ENCODE measurements around the gene NSUN6.

Gene NSUN6

DNA sequence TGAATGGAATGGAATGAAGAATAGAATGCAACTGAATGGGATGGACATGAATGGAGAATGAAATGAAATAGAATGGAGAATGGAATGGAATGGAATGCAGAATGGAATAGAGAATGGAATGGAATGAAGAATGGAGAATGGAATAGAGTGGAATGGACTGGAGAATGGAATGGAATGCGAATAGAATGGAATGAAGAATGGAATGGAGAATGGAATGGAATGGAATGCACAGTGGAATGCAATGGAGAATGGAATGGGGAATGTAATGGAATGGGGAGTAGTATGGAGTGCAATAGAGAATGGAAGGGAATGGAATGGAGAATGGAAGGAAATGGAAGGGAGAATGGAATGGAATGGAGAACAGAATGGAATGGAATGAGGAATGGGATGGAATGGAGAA is 93.4 kb downstream of the NSUN6 start:
- no peak for DNase-seq

DNA sequence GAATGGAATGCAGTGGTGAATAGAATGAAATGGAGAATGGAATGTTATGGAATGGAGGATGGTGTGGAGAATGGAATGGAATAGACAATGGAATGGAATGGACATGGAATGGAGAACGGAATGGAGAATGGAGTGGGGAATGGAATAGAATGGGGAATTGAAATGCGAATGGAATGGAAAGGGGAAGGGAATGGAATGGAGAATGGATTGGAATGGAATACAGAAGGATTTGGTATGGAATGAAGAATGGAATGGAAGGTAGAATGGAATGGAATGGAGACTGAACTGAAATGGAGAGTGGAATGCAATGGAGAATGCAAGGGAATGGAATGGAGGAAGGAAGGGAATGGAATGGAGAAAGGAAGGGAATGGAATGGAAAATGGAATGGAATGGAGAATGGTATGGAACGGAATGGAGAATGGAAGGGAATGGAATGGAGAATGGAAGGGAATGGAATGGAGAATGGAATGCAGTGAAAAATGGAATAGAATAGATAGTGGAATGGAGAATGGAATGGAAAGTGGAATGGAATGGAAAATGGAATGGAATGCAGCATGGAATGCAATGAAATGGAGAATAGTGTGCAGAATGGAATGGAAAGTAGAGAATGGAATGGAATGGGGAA is 94.8 kb downstream of the NSUN6 start:
- no peak for DNase-seq

DNA sequence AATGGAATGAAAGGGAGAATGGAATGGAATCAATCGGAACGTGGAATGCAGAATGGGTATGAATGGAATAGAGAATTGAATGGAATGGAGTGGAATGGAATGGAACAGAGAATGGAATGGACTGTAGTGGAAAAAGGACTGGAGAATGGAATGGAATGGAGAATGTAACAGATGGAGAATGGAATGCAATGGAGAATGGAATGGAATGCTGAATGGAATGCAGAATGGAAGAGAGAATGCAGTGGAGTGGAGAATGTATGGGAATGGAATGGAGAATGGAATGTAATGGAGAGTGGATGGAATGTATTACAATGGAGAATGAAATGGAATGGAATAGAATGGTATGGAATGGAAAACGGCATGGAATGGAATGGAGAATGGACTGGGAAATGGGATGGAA is 96.9 kb downstream of the NSUN6 start:
- no peak for DNase-seq

DNA sequence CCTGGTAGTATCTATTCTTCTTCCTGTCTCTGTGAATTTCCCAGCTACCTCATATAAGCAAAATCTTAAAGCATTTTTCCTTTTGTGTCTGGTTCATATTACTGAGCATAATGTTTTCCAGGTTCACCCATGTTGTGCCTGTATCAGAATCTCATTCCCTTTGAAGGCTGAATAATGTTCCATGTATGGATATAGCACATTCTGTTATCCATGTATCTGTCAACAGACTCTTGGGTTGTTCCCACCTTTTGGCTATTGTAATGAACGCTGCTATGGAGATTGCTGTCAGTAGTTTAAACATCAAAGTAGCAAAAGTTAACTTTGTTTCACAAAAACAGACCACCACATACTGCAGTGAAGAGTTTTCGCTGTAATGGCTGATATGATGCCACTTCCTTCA is 99.9 kb downstream of the NSUN6 start:
- no peak for DNase-seq

DNA sequence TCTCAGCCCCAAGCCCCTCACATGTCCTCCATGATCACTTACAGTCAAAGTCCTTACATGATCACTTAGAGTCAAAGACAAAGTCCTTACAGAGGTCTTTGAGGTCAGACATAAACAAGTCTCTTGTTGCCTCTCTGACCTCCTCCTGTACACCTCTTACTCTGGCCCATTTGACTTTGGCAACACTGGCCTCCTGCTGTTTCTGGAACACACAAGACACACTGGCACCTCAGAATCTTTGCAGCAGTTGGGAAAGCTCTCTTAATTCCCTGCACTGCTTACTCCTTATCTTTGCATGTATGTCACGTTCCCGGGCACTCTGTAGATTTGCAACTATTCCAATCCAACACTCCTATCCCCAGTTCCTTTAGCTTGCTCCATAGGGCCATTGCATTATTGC is 102.3 kb downstream of the NSUN6 start:
- no peak for DNase-seq

DNA sequence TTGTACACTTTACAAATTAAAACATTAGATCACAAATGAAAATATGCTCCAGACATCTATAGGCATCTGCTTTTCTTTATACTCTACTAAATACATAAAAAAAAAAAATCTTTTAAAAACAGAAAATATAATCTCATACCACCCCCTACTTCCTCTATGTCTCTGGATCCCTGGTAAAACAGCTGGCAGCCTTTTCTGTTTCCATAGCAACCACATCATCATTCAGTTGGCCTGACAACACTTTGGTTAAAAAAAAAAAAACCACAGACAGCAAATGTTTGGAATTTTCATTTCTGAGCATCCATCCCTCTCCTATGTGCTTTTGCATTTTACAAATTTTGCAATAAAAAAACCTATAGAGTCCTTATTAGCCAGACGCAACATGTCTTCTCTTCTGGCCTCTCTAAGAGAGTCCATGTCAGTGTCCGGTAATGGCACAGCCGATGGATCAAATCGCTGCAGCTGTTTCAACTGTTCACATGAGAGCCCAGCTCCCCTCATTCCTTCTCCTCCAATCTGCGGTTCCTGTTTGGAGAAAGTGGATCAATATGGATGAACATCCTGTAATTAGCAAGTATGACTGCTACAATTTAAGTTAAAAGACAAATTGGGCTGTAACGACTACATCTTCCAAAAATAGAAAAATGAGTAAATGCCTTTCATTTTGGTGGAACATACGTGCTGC is 105.6 kb downstream of the NSUN6 start:
- no peak for DNase-seq

DNA sequence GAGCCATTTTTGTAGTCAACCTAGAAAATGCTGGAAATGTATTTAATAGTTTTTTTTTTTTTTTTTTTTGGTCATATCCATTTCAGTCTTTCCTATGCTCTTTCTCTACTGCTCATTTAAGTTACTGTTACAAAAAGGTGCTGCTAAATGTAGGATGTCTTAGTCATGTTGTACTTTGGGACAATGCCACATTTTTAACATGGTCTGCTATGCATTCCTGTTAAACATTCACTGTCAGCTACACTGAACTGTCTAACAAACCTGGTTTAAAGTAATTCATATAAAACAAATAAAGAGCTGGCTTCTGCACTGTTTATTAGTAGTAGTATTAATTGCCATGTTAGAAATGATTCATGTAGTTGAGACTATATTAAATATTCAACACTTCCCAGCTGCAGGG is 108.6 kb downstream of the NSUN6 start:
- DNase-seq: no peak

DNA sequence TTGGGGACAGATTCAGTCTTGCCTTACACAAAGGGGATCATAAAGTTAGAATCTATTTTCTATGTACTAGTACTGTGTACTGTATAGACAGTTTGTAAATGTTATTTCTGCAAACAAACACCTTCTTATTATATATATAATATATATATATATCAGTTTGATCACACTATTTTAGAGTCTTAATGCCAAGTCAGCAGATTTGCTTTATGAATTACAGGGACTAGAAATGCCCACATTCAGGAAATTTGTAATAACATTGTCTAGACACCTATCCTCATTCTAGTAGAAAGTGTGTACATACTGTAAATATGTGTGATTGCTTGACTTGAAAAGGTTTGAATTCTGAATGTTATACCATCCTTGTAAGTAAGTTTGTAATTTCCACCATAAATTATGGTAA is 111.2 kb downstream of the NSUN6 start:
- no peak for DNase-seq

DNA sequence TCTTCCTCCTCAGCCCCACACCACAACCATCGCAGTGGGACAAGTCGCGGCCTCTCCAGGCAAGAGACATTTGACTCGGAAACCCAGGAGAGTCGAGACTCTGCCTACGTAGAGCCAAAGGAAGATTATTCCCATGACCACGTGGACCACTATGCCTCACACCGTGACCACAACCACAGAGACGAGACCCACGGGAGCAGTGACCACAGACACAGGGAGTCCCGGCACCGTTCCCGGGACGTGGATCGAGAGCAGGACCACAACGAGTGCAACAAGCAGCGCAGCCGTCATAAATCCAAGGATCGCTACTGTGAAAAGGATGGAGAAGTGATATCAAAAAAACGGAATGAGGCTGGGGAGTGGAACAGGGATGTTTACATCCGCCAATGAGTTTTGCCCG is 112.1 kb downstream of the NSUN6 start:
- no peak for DNase-seq

DNA sequence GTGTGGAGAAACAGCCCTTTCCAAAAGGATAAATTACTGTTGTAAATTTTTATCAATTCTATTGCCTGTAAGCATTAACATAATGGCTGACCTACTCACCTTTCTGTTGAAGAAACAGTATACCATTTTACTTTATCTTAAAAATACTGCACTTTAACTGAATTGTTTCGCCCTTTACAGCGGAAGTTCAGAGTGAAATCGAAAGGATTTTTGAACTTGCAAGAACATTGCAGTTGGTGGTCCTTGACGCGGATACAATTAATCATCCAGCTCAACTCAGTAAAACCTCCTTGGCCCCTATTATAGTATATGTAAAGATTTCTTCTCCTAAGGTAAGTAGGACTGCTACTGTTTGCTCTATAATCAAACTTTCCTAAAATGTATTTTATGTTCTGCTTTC is 117.5 kb downstream of the NSUN6 start:
- DNase-seq: no peak

DNA sequence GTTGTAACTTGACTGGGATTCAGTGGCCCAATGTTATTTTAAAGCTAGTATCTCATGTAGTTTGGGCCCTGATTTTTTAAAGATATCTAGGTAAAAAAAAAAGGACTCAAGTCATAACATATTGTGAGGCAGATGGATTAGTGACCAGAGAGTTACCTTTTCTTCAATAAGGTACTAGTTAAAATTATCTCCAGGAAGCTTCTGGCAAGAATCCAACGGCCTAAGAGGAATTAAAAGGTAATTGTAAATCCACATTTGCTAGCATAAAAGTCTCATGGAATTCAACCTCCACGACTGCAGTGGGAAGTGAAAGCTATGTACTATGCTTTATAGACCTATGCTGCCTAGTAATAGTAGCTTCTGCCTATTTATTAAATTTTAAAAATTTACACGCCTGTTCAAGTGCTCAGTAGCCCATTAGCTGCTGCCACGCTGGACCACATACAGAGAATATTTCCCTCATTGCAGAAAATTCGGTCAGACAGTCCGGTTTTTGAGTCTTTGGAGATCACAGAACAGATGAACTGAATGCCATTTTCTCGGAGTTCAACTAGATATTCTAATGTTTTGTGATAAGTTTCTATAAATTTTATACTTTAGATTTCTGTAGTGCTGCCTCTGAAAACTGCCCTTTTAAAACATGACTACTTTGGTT is 118.4 kb downstream of the NSUN6 start:
- no peak for DNase-seq

DNA sequence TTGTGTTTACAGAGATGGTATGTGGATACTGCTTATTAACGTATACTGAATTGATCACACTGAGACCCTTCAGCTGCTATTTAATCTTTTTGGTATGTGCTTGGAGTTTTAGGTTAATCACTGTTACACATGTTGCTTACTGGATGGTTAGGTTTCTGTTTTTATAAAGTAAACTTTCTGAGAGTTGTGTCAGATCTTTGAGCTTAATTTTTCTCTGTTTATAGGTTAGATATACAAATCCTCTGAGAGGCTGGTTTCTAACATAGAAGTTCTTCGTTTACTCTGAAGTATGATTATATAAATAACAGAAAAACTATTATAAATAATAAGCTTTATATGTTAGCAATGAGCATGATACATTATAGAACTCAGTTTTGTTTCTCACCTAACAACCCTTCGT is 123.1 kb downstream of the NSUN6 start:
- no peak for DNase-seq

DNA sequence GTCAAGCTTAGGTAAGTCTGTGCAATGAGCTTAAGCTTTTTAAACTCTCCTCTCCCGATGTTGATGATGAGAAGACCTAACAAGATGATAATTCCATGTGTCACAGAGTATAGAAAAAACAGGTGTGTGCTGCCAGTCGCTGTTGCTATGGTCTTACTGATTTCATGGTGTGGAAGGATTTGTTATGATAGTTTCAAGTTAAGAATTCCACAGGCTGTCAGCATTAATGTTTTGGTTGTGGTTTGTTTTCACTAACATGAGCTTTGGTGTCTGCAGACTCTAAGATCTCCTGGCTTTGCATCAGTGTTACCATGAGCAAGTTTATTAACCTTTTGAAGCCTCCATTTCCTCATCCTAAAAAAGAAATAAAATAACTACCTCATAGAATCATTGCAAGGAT is 123.7 kb downstream of the NSUN6 start:
- DNase-seq: no peak

DNA sequence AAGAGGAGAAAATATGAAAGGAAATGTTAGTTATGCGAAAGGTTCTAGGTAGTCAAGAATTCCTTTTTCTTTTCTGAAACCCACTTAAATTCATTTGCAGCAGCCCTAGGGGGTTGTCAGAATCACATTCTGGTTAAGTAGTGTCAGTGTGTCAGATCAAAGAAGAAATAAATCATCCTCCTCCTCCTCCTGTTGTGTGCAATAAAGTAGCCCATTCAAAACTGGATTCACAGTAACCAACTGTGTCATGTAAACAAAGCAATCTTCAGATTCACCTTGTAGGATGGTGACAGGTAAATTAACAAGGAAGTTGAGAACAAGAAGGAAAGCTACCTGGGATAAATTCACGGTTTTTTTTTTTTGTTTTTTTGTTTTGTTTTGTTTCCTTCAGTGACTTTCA is 127.5 kb downstream of the NSUN6 start:
- no peak for DNase-seq

DNA sequence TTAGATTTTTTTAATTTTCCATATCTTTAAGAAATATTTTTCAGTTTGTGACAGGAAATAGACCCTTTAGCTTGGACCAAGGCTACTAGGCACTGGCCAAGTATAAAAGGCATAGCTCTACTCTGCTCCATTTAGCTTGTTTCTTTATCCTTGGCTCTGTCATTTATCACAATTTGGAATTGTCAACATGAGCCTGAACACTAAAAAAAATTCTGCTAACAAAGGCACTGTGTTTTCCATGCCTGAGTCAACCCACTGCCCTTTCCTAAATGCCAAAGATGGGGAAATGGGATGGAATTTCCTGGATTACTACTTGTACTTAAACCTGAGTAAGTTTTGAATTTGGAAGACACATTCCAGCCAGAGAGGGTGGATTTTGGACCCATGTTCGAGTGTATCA is 128.4 kb downstream of the NSUN6 start:
- DNase-seq: no peak

DNA sequence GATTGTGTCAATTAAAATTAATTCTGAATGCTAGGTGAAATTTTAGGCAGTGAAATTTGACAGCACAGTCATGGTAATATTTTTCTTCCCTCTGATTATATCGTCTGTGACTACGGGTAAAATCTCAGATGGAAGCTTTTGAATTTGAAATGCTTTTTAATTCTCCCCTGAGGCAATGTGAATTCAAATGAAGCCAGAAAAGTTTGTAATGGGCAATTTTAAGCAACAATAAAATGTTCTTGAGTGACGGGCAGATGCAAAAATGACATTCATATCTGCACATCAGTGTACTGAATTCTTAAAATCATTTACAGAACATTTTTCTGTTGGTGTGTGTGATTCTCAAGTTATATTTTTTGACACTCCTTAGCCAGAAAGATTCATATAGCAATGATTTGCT is 134.5 kb downstream of the NSUN6 start:
- DNase-seq: no peak

DNA sequence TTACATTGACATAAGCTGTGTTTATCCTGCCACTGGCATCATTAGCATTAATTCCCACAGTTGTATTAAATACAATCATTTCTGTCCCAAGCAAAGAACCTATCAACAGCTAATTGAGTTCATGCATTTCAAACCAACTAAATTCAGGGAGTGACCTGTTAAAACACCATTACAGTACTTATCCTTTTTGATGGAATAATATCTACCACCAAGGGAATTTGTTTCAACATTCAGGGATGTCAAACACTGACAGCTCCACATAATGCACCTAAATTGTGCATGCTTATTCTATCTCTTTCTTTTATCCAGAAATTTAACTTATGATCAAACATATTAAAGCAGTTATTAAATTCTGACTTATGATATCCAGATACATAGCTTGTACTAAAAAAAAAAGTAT is 136.8 kb downstream of the NSUN6 start:
- no peak for DNase-seq

DNA sequence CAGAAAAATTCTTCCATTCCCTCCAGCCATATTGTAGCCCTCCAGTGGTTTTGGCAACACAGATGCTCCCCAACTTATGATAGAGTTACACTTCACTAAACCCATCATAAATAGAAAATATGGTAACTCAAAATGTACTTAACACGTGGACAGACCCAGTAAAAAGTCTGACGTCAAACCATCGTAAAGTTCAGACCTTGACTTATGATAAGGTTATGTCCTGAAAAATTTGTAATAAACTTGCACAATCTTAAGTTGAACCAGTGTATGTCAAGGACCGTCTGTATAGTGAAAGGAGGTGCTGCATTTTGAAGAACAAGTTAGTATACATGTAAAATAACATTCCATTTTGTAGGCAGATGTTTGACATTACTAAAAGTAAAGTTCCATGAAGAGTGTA is 142.8 kb downstream of the NSUN6 start:
- DNase-seq: no peak

DNA sequence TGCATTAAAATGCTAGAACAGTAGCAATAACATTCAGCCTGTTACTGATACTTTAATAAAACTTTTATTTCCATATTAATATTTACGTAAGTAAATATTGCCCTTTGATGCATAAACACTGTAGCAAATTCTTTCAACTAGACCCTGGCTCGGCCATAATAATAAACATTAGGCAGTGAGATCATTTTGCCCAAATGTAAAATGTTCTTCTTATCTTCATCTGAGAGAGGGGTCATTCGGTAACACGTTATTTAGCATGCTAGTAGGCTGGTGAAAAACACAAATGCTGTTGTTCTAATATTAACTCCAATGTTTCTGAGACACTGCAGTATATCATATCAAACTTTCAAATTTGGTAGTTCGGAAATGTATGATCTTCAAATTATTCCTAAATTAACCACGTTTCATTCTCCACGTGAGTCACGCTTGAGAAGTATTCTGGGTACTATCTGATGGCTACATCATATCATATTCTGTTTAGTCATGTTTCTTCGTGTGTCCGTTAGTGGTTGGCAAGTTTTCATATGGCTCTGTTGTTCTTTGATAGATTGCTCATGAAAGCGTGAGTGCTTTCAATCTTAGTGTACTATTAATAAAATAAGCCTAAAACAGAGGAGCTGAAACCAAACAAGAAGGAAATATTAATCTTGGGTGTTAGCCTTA is 145.8 kb downstream of the NSUN6 start:
- DNase-seq: no peak

DNA sequence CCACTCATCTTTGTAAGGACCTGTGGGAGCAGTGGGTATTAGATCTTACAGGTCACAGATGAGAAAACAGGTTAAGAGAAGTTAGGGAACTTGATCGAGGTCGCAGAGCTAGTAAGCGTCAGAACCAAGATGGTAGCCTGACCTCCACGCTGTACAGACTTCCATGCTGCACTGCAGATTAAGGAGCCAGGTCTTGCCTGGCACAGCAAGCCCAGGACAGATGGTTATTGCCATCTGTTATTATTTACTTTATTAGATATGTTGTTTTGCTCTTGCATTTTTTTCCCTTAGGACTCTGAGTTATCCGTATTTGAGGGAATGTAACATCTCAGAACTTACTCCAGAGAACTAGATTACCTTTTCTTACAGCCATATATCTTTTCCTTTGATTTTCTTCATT is 147.2 kb downstream of the NSUN6 start:
- DNase-seq: no peak

DNA sequence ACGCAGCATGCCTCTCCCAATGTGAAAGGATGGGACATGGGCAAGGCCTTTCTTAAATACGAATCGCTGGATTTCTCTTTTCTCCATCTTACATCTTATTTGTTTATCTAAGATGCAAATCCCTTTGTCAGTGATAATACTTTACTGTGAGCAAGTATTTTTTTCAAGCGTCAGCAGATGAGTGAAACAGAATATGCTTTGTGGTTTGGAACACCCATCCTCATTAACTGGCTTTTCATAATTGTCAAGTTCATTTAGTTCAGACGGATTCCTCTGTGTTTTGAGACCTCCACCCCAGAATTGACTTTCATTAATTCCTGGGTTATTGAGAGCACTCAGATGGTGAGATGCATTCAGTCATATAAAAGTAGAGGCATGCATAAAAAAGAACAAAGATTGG is 149.8 kb downstream of the NSUN6 start:
- DNase-seq: no peak

DNA sequence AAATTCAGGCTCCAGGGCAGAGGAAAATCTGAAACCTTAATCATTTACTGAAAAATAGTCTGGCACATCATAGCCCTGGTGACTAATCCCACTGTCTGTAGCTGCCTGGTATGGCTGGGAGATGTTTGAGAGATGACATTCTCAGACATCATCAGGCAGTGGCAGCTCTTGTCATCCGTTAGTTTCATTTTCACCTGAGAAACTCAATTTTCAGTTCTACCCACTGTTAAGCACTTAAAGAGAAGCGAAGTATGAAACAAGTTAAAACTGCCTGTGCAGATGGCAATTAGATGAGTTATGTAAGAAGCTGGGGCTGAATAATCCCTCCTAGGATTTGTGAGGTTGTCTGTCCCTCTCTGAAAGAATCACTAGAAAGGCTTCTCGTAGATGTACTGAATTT is 150.2 kb downstream of the NSUN6 start:
- DNase-seq: peak; percentile 7

DNA sequence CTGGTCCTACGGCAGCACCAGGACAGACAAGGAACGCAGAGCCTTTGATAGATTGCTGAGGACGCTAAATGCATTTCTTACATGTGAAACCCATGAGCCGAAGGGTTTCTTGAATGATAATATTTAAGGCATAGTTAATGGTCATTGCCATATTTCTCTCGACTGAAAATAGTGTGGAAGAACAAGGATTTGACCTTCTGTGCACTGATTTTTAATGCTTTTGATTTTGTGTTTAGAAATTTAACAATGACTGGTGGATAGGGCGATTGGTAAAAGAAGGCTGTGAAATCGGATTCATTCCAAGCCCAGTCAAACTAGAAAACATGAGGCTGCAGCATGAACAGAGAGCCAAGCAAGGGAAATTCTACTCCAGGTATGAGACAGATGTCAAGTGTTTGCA is 150.8 kb downstream of the NSUN6 start:
- DNase-seq: no peak

DNA sequence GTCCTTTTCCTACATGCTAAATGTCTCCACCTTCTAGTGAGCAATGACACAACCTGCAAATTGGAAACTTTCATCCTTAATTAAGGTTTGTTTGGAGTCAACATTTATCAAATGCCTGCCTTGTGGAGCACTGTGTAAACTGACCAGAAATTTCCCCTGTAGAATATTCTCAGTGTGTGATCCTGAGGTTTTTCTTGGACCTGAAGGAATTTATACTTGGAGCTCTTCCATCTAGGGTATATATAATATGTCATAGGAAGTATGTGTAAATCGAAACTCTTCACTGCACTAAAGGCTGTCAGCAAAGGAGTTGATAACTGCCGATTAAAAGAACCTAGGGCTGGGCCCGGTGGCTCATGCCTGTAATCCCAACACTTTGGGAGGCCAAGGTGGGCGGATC is 152.4 kb downstream of the NSUN6 start:
- DNase-seq: no peak

Measured in stimulated activated CD4-positive, alpha-beta T cell treated with anti-CD3 and anti-CD28 coated beads, Interleukin-4, amount 100 ng/mL, for 24 hours (primary cell).